ENCODE measurements around the gene TAF15. TPM values are rescaled to one million over a fixed set of nuclear protein-coding genes. Genes with fewer than 3 reads are reported as not detected.

Gene TAF15
- total RNA-seq (2022; extraction: Qiagen RNA extraction; ENCODE audit: low read depth), result 209 to 237 TPM (median 216 TPM) in 5 replicates

GRCh38 chr17:35808962-35809854, at the start of gene TAF15:
TSS of gene TAF15 (plus strand) at chr17:35809484. CDS start at chr17:35809570, 86 bp downstream.

GRCh38 chr17:35760587-35760986, 48.7 kb upstream of the TAF15 start, which contains the start of gene C17orf50:
TSS of gene C17orf50 (plus strand) at chr17:35760887. CDS start at chr17:35760942, 55 bp downstream.

GRCh38 chr17:35795007-35795870, 14.0 kb upstream of the TAF15 start, which contains the start of gene MMP28:
TSS of gene MMP28 (minus strand) at chr17:35795641. CDS start at chr17:35795377, 264 bp downstream.

GRCh38 chr17:35868737-35869136, 59.5 kb downstream of the TAF15 start, which contains the start of gene HEATR9:
TSS of gene HEATR9 (minus strand) at chr17:35868891. CDS start at chr17:35868742, 149 bp downstream.

GRCh38 chr17:35879773-35880654, 70.7 kb downstream of the TAF15 start, which contains the start of gene CCL5:
TSS of gene CCL5 (minus strand) at chr17:35880360.

Other genes with a start within 250 kb of the TAF15 start
- gene SLFN14, start 248.7 kb upstream of the TAF15 start, total RNA-seq (2022; extraction: Qiagen RNA extraction; ENCODE audit: low read depth), result not detected in 5 replicates
- gene PEX12, start 230.9 kb upstream of the TAF15 start, total RNA-seq (2022; extraction: Qiagen RNA extraction; ENCODE audit: low read depth), result 7.0 to 8.8 TPM (median 7.4 TPM) in 5 replicates
- 127 to 153 TPM (median 143 TPM) in 5 replicates for gene AP2B1, start 222.2 kb upstream of the TAF15 start, total RNA-seq (2022; extraction: Qiagen RNA extraction; ENCODE audit: low read depth)
- gene RASL10B, start 77.8 kb upstream of the TAF15 start, total RNA-seq (2022; extraction: Qiagen RNA extraction; ENCODE audit: low read depth), result 0.05 to 0.15 TPM (median 0.10 TPM) in 5 replicates
- 0.09 to 0.21 TPM (median 0.12 TPM) in 4 of 5 replicates, not detected in the other for gene GAS2L2, start 56.2 kb upstream of the TAF15 start, total RNA-seq (2022; extraction: Qiagen RNA extraction; ENCODE audit: low read depth)
- gene C17orf50, start 48.6 kb upstream of the TAF15 start, total RNA-seq (2022; extraction: Qiagen RNA extraction; ENCODE audit: low read depth), result 0.23 to 0.42 TPM (median 0.30 TPM) in 5 replicates
- gene MMP28, start 13.8 kb upstream of the TAF15 start, total RNA-seq (2022; extraction: Qiagen RNA extraction; ENCODE audit: low read depth), result 3.6 to 7.7 TPM (median 6.0 TPM) in 5 replicates
- not detected in 5 replicates for gene HEATR9, start 59.4 kb downstream of the TAF15 start, total RNA-seq (2022; extraction: Qiagen RNA extraction; ENCODE audit: low read depth)
- gene CCL5, start 70.9 kb downstream of the TAF15 start, total RNA-seq (2022; extraction: Qiagen RNA extraction; ENCODE audit: low read depth), result 1.1 to 2.1 TPM (median 1.7 TPM) in 5 replicates
- 2.6 to 3.4 TPM (median 2.8 TPM) in 5 replicates for gene RDM1, start 121.3 kb downstream of the TAF15 start, total RNA-seq (2022; extraction: Qiagen RNA extraction; ENCODE audit: low read depth)
- gene LYZL6, start 134.2 kb downstream of the TAF15 start, total RNA-seq (2022; extraction: Qiagen RNA extraction; ENCODE audit: low read depth), result not detected in 5 replicates
- not detected in 5 replicates for gene CCL16, start 172.0 kb downstream of the TAF15 start, total RNA-seq (2022; extraction: Qiagen RNA extraction; ENCODE audit: low read depth)
- not detected in 5 replicates for gene CCL14, start 177.2 kb downstream of the TAF15 start, total RNA-seq (2022; extraction: Qiagen RNA extraction; ENCODE audit: low read depth)
- not detected in 5 replicates for gene CCL15, start 192.1 kb downstream of the TAF15 start, total RNA-seq (2022; extraction: Qiagen RNA extraction; ENCODE audit: low read depth)
- not detected in 5 replicates for gene CCL23, start 208.5 kb downstream of the TAF15 start, total RNA-seq (2022; extraction: Qiagen RNA extraction; ENCODE audit: low read depth)

All from A549 treated with CpdA at 1 μM for 4 hours (cell line).